BE2C (cell line): Measurements from ENCODE around the gene CHKA. TPM values are rescaled to one million over a fixed set of nuclear protein-coding genes. Genes with fewer than 3 reads are reported as not detected.

Experiments used
- DNase-seq: peaks from one replicate; pipeline ENCODE4 v3.0.0-alpha.2; 2020
- H3K27me3 ChIP-seq: fragments of 250-450 bp; sonication (Bioruptor Pico); 2 replicates; pipeline ENCODE4 v1.5.1; 2020; ENCODE audit warnings: mild to moderate bottlenecking
- H3K36me3 ChIP-seq: fragments of 250-450 bp; sonication (Bioruptor Pico); 2 replicates; pipeline ENCODE4 v1.5.1; 2020; ENCODE audit warnings: mild to moderate bottlenecking
- H3K4me1 ChIP-seq: fragments of 250-450 bp; sonication (Bioruptor Pico); 2 replicates; pipeline ENCODE4 v1.5.1; 2020
- H3K4me3 ChIP-seq: 2 replicates; pipeline ENCODE4 v1.5.1; 2011; ENCODE audit warnings: low read depth, low read length
- H3K9me3 ChIP-seq: fragments of 250-450 bp; sonication (Bioruptor Pico); 2 replicates; pipeline ENCODE4 v1.5.1; 2020
- CTCF ChIP-seq: IDR thresholded peaks from 2 replicates; pipeline ENCODE4 v1.5.1; 2012; ENCODE audit warnings: mild to moderate bottlenecking, low read depth, low read length
- polyA plus RNA-seq: library from polyadenylated mRNA; unstranded; fragments of >200 nt; gene quantifications from one replicate; pipeline ENCODE4 v1.2.1, GENCODE V29; 2012; ENCODE audit warnings: low read depth, missing spikeins; ENCODE audit not compliant: insufficient read length, insufficient read depth

Gene CHKA
- 39.6 TPM for polyA plus RNA-seq

GRCh38 chr11:68121067-68121899, at the start of gene CHKA:
Gene CHKA (minus strand): TSS chr11:68121388. CDS start chr11:68121177, 211 bp downstream.
- peak within 1 kb of the TSS; percentile 86 for H3K4me3 ChIP-seq
- no peaks in the 10 kb centered on the region; the same call in 1 of the 2 replicates for H3K27me3 ChIP-seq
- DNase-seq, result peak; percentile 97
- no peak for TF ChIP-seq CTCF
- no peaks in the 10 kb centered on the region for H3K9me3 ChIP-seq
- peaks cover 3% of the 10 kb centered on the region; the same call in 1 of the 2 replicates for H3K36me3 ChIP-seq
- H3K4me1 ChIP-seq, result peaks cover 4% of the 10 kb centered on the region

GRCh38 chr11:68169442-68169841, 48.3 kb upstream of the CHKA start:
- peaks cover 84% of the 10 kb centered on the region for H3K36me3 ChIP-seq
- H3K27me3 ChIP-seq, result no peaks in the 10 kb centered on the region
- DNase-seq, result no peak
- H3K4me3 ChIP-seq, result no peak overlapping the region
- no peak for TF ChIP-seq CTCF
- H3K9me3 ChIP-seq, result no peaks in the 10 kb centered on the region
- no peaks in the 10 kb centered on the region for H3K4me1 ChIP-seq

GRCh38 chr11:68168694-68169093, 47.5 kb upstream of the CHKA start:
- Histone ChIP-seq H3K4me1 (no peaks in the 10 kb centered on the region), H3K36me3 (peaks cover 82% of the 10 kb centered on the region), H3K27me3 (no peaks in the 10 kb centered on the region), H3K9me3 (no peaks in the 10 kb centered on the region), H3K4me3 (no peak overlapping the region)
- no peak for TF ChIP-seq CTCF
- DNase-seq, result no peak

GRCh38 chr11:68167474-68167873, 46.3 kb upstream of the CHKA start:
- H3K4me3 ChIP-seq, result no peak overlapping the region
- peaks cover 76% of the 10 kb centered on the region for H3K36me3 ChIP-seq
- no peaks in the 10 kb centered on the region for H3K4me1 ChIP-seq
- no peaks in the 10 kb centered on the region for H3K9me3 ChIP-seq
- no peak for TF ChIP-seq CTCF
- H3K27me3 ChIP-seq, result no peaks in the 10 kb centered on the region
- no peak for DNase-seq

- no peaks in the 10 kb centered on the region for H3K9me3 ChIP-seq
- DNase-seq, result no peak
These were observed 45.8 kb upstream of the CHKA start for GRCh38 chr11:68166969-68167368.

More at GRCh38 chr11:68166969-68167368, 45.8 kb upstream of the CHKA start:
- Histone ChIP-seq H3K36me3 (peaks cover 73% of the 10 kb centered on the region), H3K27me3 (no peaks in the 10 kb centered on the region), H3K4me1 (no peaks in the 10 kb centered on the region), H3K4me3 (no peak overlapping the region)
- no peak for TF ChIP-seq CTCF
